ENCODE data around the gene RPS6KL1.

Gene RPS6KL1, protein sequence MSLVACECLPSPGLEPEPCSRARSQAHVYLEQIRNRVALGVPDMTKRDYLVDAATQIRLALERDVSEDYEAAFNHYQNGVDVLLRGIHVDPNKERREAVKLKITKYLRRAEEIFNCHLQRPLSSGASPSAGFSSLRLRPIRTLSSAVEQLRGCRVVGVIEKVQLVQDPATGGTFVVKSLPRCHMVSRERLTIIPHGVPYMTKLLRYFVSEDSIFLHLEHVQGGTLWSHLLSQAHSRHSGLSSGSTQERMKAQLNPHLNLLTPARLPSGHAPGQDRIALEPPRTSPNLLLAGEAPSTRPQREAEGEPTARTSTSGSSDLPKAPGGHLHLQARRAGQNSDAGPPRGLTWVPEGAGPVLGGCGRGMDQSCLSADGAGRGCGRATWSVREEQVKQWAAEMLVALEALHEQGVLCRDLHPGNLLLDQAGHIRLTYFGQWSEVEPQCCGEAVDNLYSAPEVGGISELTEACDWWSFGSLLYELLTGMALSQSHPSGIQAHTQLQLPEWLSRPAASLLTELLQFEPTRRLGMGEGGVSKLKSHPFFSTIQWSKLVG

DNA sequence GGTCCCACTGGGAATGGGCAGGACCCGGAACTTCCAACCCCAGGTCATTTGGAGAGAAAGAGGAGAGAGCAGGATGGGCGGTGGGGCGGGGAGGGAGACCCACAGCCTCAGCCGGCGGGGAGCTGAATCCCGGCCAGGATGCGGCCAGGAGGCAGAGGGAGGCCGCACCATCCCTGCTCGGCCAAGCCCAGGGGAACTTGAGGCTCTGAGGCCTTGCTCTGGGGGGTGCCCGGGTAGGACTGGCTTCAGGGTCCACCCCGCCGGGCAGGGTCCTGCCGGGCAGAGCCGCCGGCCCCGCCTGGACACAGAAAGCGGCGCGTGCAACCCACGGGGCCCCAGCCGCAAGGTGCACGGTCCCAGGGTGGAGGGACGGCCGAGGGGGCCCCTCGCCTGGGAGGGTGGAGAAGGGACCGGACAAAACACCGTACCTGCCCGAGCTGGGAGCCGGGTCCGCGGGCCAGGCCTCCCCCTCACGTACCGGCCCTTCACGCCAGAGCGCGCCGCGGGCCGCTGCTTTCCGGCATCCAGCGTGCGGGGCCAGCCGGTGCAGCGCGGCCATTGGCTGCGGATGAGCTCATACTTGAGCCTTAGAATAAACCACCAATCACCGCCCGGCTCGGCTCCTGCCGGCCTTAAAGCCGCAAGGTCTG is at the start of gene RPS6KL1:
Gene RPS6KL1 (minus strand): TSS at position 509 of the 650 bp plus-strand sequence. CDS start 1,719 bp downstream, outside the sequence.
- DNase-seq (ENCODE audit: low read depth) = peak; percentile 44

DNA sequence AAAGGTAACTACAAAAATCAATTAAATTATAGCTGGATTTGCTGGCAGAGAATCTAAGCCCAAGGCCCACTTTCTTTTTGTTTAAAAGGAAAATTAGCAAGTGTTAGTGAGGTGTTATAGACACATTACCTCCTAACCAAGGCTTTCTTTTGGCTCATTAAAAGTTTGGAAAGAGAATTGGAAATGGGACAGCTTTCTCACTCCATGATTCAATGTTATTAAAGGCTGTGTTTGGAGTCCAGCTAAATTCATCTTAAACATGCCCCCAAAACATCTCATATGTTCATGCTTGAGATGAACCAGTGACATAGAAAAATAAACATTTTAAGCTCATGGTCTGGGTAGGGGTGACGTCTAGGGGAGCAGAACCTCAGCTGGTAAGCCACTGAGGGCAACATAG is 45.8 kb upstream of the RPS6KL1 start:
- no peak for DNase-seq (ENCODE audit: low read depth)

DNA sequence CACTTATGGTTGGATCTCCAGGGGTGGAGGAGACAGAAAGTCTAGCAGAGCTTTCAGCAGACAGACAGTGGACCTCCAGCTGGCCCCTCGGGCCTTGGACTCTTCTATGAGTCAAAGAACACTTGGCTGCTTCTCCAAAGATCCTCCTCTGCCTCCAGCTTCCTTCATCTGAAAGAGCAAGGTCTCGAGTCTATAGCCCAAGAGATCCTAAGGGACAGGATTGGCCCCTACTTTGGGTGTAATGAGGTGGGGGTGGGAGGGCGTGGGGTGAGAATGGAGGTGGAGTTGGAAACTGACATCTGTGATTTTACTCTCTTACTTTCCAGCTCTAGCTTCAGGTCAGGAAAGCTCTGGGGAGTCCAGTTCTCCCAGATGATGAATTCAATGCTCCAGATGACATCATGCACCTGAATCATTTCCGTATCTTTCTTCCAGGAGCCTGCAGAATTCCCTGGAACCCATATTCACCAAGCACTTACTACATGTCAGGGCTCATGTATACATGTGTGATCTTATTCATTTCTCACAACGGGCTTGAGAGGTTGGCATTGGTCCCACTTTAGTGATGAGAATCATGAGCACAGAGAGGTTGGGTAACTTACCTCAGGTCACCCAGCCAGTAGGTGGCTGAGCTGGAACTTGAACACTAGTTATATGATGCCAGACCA is 42.6 kb upstream of the RPS6KL1 start:
- DNase-seq (ENCODE audit: low read depth) = no peak

DNA sequence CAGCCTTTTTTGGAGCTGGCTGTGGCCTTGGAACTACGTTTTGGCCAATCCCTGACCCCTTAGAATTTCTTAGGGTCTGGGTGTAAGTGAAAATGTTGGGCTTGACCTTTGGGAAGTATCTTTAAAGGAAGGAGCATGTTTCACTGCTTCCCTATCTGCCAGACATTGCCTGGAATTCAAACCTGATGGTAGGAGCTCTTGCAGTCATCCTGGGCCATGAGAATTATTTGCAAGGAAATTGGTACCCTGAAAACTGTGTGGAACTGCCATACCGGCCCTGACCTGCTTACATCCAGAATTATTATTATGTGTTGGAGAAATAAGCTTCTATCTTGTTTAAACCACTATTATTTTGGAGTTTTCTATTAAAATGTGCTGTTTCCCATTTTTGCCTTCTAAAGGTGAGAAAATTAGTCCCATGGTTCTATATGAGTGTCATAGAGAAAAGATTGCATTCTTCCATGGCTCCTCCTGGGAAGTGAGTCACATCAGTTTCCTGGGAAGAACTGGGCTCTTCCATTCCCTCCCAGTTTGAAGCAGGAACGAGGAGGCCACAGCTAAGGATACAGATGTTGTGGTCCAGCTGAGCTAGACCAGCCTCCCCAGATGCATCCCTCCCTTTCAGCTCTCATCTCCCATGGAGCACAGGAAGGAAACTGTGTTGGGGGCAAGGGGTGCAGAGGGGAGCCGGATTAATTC is 41.9 kb upstream of the RPS6KL1 start:
- no peak for DNase-seq (ENCODE audit: low read depth)

DNA sequence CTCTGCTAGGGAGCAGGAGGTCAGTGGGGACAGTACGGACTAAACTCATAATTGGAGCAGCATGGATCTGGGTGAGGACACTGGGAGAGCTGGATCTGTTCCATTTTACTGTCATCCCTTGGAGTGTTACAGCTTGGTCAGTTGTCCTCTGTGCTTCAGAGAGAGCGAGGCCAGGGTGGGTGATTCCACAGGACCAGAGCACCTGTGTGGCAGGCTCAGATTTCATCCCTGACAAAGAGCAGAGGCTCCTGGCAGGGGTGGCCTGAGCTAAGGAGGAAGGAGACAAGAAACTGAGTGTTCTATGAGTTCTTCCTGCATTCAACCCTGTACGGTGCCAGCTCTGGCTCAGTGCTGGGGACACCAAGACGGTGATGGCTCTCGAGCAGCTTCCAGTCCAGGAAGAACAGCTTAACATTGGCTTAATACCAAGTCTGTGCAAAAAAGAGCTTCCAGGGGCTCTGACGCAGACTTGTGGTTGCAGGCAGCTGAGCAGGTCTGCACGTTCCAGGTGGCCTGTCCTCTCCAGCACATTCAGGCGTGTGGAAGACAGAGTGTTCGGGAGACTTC is 40.7 kb upstream of the RPS6KL1 start:
- no peak for DNase-seq (ENCODE audit: low read depth)

DNA sequence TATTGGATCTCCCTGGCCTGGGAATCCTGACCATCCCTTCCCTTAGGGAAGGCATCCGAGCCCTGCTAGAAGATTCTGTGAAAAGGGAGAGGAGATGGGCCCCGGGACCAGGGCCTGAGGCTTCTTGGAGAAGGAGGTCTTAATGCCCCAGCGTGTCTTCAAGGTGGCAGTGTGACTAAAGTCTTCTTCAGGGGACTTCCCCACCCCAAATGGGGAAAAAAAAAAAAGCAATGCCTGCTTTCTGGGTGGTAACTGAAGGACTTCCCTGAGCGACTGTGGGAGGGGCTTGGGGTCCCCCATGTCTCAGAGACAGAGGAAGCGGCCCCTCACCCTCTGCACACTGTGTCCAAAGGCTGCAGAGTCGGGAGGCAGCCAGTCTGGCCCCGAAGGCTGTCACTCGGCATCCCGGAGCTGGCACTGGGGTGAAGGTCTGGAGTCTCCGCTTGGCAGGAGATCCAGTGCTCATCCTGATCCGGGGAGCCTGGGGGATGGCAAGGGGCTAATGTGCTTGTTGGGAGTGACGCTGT is 40.2 kb upstream of the RPS6KL1 start:
- no peak for DNase-seq (ENCODE audit: low read depth)

DNA sequence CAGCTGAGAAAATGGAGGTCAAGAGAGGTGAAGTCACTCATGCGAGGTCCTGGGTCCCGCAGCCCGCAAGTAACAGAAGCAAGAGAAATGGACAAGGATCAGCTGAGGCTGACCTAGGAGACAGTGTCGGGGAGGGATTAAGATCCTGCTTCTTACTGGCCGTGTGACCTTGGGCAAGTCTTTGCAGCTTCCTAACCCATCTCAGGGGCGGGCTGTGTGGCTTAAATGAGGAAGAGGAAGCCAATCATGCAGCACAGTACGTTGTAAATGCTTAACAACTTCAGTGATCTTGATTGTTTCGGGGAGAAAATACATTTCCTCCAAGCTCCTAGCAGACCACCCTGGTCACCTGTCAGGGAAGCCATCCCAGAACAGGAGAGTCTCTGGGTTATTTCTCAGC is 39.4 kb upstream of the RPS6KL1 start:
- DNase-seq (ENCODE audit: low read depth) = no peak

DNA sequence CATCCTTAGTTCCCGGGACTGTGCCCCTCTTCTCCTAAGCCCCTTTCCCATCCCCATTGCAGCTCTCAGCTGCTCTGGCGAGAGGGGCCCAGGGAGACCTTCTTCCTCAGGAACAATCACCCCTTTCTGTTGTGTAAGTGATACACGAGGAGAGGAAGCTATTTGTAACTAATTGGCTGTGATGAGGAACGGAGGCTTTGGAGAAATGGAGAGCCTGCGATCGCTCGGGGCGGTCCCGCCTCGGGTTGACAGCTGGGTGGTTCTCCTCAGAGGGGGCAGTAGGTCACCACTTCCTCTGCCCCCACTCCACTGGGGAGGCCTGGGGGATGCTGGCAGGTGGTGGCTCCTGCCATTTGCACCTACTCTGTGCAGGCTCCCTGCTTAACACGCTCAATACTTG is 39.0 kb upstream of the RPS6KL1 start:
- no peak for DNase-seq (ENCODE audit: low read depth)

DNA sequence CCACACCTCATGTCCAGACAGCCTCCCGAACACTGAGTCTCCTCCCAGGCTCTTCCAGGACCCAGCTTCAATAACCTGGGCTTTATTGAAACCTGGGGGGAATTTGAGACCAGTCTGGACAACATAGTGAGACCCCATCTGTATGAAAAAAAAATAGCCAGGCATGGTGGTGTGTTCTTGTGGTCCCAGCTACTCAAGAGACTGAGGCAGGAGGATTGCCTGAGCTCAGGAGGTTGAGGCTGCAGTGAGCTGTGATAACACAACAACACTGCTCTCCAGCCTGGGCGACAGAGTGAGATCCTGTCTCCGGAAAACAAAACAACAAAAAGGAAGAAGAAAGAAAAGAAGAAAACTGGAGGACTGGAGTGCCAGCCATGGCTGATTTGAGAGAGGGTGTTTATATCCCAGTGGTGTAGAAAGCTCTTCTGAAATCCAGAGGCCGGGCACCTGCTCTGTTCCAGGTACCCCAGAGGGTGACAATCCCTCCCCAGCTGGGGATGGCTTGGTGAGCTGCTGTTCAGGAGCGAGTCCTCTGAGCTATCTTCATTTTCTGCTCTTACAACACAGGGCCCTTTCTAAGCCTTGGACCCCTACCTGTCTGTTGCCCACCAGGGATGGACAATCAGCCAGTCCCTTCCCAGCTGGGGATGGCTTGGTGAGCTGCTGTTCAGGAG is 38.3 kb upstream of the RPS6KL1 start:
- no peak for DNase-seq (ENCODE audit: low read depth)

DNA sequence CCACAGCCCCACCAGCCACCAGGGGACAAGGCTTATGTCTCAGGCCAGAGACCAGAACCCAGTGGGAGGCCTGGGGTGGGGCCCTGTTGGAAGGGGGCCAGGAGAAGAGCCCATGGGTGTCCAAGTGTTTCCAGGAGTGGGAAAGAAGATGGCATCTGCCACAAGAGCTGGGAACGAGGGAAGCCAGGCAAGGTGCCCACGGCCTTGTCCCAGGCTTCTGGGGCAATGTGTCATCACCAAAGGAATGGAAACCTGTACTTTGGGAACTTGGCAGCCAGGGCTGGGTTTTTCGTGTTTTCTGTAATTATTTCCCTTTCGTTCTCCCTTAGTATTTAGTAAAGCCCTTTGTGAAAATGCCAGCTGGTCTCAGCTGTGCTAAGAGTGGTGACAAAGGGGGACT is 37.7 kb upstream of the RPS6KL1 start:
- DNase-seq (ENCODE audit: low read depth) = no peak

DNA sequence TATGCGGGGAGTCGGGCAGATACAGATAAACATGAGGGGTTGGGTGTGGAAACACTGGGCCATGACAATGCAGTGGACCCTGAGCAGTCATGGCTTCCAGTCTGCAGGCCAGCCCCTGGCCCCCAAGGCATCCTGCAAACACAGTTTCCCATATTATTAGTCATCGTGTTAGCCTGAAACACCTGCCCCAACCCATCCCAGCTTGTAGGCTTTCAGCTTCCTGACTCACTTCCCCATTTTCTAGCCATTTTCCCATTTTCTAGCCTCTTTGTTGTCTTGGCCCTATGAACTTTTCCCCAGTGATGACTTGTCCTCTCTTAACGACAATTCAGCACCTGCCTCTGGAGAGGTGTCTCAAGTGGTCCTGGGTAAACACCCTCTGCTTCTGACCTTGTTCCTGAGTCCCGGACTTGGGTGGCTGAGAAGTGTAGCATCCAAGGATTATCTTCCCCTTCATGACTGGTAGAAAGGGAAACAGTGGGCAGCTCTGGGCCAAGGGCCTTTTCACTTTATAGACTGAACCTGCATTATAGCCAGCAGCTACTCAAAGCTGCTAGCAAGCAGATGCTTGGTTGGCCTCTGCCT is 36.6 kb upstream of the RPS6KL1 start:
- no peak for DNase-seq (ENCODE audit: low read depth)

DNA sequence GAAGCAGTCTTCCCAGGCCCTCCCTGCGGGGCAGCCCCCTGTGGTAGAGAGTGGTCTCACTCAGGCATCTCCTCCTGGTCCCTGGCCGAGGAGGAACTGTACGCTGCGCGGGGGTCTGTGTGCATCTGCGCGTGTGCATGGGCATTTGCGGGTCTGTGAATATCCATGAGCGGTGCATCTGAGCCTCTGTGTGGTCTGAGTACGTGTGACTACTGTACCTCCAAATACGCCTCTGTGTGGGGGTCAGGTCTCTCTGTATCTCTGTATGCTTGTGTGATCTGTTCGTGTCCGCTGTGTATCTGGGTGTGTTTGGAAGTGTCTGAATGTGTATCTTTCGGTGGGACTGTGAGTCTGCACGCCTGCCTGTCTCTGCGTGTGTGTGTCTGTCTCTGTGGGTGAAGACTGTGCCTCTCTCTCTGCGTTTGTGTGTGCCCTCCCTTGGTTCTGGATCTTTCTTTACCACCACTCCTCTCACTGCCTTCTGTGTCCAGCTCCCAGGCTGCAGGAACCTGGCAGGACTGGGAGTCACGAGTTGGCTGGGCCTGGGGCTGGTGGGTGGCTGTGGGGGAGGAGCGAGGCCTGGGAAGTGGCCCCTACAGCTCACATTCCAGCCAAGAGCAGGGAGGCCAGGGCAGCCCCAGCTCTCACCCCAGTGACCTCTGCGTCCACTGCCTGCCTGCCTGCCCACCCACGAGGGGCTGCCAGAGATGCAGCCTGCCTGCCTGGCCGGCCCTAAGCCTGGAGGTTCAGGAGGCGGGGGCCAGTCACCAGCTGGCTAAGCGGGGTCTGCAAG is 33.4 kb upstream of the RPS6KL1 start:
- no peak for DNase-seq (ENCODE audit: low read depth)

DNA sequence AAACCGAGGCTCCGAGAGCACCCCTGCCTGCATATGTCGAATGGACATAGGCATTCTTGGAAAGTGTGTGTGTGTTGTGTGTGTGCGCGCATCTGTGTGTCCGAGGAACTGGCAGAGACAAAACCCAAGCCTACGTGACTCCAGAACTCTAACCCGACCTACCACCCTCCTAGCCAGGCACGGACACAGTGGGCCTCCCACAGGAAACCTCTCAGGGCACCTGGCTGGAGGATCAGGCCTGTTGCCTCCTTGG is 32.9 kb upstream of the RPS6KL1 start:
- no peak for DNase-seq (ENCODE audit: low read depth)

DNA sequence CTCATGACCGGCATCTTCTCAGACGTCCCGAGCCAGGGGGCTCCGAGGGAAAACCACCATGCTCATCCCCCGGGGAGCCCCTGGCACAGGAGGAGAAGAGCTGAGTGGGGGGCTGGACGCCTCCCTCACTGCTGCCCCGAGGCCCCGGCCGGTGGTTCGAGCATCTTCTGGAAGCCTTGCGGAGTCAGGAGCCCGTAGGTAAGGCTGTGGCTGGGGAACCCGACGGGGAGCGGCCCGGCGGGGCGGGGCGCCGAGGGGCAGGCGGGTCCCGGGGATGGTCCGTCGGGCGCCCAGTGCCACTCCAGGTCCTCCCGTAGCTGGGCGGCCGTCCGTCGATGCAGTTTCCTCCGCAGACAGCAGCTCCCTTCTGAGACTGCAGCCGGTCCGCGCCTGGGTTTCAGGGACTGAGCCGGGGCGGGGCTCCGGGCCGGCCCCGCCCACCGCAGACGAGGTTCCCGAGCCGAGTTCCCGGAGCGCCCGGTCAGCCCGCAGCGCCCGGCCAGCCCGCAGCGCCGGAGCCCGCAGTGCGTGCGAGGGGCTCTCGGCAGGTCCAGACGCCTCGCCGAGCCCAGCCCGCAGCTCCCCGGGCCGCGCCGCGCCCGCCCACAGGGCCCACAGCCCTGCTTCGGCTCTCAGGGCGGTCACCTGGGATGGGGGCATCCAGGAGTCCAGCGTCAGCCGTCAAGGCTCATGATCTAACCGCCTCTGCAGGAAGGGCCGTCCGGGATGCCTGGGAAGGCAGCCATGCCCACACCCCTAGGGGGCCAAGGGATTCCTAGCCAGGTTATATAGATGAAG is 32.4 kb upstream of the RPS6KL1 start, which contains the start of gene PGF:
Gene PGF (minus strand): TSS at position 369 of the 798 bp plus-strand sequence. CDS start 355 bp downstream, at position 14.
- DNase-seq (ENCODE audit: low read depth) = no peak

DNA sequence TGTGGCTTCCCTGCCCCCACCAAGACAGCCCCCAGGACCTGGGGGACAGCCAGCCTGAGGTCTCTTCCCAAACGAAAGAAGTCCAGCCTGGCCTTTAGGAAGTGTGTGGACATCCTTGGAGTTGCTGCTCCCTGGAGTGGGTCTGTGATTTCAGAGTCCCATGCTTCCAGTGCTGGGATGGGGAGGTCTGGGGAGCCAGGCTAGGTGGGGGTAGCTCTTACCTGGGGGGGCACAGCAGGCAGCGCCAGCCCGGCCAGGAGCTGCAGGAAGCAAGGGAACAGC is 31.8 kb upstream of the RPS6KL1 start:
- DNase-seq (ENCODE audit: low read depth) = no peak

DNA sequence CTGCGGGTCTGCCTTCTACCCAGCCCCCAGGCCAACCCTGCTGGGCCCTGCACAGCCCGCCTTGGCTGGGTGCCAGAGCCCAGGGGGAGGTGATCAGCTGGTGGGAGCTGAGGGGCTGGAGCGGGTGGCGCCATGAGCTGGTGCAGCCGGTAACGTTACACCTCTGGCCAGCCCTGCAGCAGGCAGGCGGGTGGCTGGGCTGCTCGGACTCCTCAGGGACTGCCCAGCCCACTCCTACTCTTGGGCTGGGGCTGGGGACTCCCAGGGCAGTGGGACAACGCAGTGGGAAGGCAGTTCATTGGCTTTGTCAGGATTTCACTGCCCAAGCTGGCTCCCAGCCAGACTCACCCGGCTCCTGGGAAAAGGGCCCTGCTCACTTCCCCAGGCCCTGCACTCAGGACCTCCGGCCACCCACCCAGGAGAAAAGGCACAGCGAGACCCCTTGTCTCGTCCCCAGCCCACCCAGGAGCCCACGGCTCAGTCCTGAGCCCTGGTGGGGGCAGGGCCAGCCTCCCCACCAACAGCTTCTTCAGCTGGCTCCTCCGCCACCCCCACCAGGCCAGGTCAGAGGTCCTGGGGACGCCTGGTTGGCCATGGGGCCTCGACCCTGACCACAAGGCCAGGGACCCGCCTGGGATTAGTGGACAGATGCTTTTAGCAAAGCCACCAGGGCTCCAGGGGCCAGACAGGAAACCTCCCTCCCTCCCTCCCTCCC is 31.3 kb upstream of the RPS6KL1 start:
- DNase-seq (ENCODE audit: low read depth) = no peak

DNA sequence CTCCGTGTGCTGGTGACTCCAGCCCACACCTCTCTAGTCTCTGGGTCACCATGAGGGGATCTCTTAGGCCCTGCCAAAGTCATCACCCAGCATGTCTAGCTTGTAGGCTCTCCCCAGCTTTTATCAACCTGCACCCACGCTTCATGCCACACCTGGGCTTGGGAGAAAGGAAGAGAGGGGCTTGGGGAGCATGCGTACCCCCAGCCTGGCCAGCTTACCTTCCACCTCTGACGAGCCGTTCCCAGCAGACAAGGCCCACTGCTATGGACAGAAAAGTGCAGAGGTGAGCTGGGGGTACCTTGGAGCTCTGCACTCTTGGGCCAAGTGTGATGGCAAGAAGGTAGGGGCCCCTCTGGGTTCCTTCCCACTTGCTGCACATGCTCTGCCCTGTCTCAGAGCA is 30.6 kb upstream of the RPS6KL1 start:
- no peak for DNase-seq (ENCODE audit: low read depth)

DNA sequence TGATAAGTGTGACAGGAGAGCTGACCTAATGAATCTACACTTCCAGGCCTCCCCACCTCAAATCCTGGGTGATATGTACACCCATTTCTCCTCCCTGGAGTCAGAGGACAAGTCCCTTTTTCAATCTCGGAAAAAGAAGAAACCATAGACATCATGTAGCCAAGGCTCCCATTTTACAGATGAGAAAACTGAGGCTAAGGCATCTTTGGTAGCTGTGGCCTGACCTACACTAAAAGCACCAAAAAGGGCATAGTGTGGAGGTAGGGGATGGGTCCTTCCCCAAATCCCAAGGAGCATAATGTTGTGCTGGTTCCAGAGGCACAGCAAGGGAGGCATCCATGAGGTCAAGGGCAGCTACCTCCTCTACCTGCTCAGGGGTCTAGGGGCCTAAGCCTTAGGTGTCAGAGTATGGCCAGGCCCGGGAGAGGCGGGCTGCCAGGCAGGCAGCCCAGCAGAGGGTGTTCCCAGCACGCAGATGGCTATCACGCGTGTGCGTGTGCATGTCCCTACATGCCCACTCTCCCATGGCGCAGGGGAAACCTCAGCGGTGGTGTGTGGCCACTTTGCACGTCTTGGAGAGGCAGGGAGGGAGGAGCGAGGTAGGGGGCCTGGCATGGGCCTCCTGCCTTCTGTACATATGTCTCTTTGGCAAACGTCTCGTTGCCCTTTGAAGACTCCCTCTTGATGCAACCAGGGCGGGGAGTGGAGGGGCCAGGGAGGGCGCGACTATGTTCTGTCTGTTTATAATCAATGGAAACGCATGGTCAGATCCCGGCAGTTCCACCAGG is 29.8 kb upstream of the RPS6KL1 start:
- DNase-seq (ENCODE audit: low read depth) = no peak

All from stimulated activated CD4-positive, alpha-beta T cell treated with anti-CD3 and anti-CD28 coated beads, Interleukin-2, amount 100 ng/mL, for 4 hours (primary cell).